ENCODE data around the gene ITPKB. TPM values are rescaled to one million over a fixed set of nuclear protein-coding genes. Genes with fewer than 3 reads are reported as not detected.

Gene ITPKB
- total and polyA plus RNA-seq, 9 donors = 11.3 to 43.2 (median 20.1) TPM

GRCh38 chr1:226644541-226645176, 94.4 kb downstream of the ITPKB start:
- peak in 2 of 5 donors; percentile 10 to 17 for DNase-seq
- H3K36me3 ChIP-seq = no peaks in the 10 kb centered on the region
- intact Hi-C loops (cut with DNase I) = loop anchor here in 1 of 4 donors (10.0 kb wide), 1 partner anchor 90 kb away; the partner anchor contains the start of gene ITPKB

DNA sequence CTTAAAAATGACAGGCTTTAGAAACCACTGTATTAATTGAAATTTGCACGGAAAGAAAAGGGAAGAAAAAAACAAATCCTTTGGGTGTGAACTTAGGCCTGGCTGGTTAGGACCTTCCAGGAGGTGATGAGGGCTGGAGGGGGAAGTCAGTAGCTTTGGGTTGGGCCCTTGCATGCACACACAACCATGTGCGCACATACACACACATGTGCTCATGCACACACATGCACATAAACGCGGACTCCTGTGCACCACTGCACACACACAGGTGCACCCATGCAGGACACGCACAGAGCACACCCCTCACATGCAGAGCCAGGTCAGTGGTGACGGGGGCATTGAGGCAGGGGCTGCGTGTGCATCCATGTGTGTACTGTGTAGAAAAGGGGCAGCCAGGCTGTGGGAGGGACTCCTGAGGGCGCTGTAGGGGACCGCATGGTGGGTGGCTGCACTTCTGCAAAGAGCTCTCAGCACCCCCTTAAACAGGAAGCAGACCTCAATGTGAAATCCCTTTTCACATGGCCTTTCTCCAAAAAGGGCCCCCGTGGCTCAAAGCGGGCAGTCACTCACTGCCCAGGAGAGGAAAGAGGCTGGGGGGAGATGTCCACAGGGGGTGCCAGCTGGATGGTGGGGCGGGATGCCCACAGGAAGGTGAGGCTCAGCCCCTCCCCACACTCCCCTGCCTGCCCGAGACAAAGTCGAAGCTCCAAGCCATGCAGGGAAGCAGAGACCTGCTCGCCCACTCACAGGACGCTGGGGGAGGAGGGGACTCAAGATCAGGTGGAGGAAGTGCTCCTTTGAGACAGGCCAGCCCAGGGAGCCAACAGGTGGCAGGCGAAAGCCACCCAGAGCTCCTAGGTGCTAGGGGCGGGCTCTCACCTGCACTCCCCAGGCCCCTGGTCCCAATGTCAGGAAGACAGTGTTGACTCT, 95.2 kb downstream of the ITPKB start:
- no peaks in the 10 kb centered on the region for H3K27me3 ChIP-seq
- intact Hi-C loops (cut with DNase I) = loop anchor here in 1 of 4 donors (10.0 kb wide), 1 partner anchor 91 kb away; the partner anchor contains the start of gene ITPKB
- H3K9me3 ChIP-seq = no peaks in the 10 kb centered on the region
- H3K27ac ChIP-seq = no peak overlapping the region
- peak in 2 of 5 donors; percentile 18 to 32 for DNase-seq
- TF ChIP-seq EP300 (IDR thresholded peaks at IDR 0.05) (no peak), POLR2A (IDR thresholded peaks at IDR 0.05) (no peak)
- TF ChIP-seq, protein P1, sequence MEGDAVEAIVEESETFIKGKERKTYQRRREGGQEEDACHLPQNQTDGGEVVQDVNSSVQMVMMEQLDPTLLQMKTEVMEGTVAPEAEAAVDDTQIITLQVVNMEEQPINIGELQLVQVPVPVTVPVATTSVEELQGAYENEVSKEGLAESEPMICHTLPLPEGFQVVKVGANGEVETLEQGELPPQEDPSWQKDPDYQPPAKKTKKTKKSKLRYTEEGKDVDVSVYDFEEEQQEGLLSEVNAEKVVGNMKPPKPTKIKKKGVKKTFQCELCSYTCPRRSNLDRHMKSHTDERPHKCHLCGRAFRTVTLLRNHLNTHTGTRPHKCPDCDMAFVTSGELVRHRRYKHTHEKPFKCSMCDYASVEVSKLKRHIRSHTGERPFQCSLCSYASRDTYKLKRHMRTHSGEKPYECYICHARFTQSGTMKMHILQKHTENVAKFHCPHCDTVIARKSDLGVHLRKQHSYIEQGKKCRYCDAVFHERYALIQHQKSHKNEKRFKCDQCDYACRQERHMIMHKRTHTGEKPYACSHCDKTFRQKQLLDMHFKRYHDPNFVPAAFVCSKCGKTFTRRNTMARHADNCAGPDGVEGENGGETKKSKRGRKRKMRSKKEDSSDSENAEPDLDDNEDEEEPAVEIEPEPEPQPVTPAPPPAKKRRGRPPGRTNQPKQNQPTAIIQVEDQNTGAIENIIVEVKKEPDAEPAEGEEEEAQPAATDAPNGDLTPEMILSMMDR (IDR thresholded peaks at IDR 0.05) = no peak
- no peak overlapping the region for H3K4me3 ChIP-seq
- peaks cover 9% of the 10 kb centered on the region for H3K4me1 ChIP-seq (ENCODE audit: insufficient read depth)
- H3K36me3 ChIP-seq = no peaks in the 10 kb centered on the region
- WGBS, 3 donors = 76 to 78% (median 76%) methylated on average over 18 of the region's 18 CpGs

More at GRCh38 chr1:226644541-226645176, 94.4 kb downstream of the ITPKB start:
- peaks cover 9% of the 10 kb centered on the region for H3K4me1 ChIP-seq (ENCODE audit: insufficient read depth)
- no peak overlapping the region for H3K4me3 ChIP-seq
- 94 to 97% (median 97%) methylated on average over 10 of the region's 10 CpGs for whole genome bisulfite sequencing, 3 donors
- H3K27me3 ChIP-seq = no peaks in the 10 kb centered on the region
- TF ChIP-seq EP300 (IDR thresholded peaks at IDR 0.05) = no peak
- no peak for TF ChIP-seq POLR2A (IDR thresholded peaks at IDR 0.05)
- TF ChIP-seq, protein P1 (IDR thresholded peaks at IDR 0.05) = no peak
- H3K9me3 ChIP-seq = no peaks in the 10 kb centered on the region
- no peak overlapping the region for H3K27ac ChIP-seq

- no peaks in the 10 kb centered on the region for H3K27me3 ChIP-seq
- H3K36me3 ChIP-seq = no peaks in the 10 kb centered on the region
- TF ChIP-seq POLR2A (IDR thresholded peaks at IDR 0.05) (no peak), EP300 (IDR thresholded peaks at IDR 0.05) (no peak)
- TF ChIP-seq, protein P1 (IDR thresholded peaks at IDR 0.05) = no peak
- H3K27ac ChIP-seq = no peak overlapping the region
- intact Hi-C loops (cut with DNase I) = loop anchor here in 1 of 4 donors (10.0 kb wide), 1 partner anchor 92 kb away; the partner anchor contains the start of gene ITPKB
- H3K9me3 ChIP-seq = no peaks in the 10 kb centered on the region
- H3K4me1 ChIP-seq (ENCODE audit: insufficient read depth) = peaks cover 11% of the 10 kb centered on the region
- peak in 3 of 5 donors; percentile 33 to 53 (median 39) for DNase-seq
- no peak overlapping the region for H3K4me3 ChIP-seq
- WGBS, 3 donors = 18 to 29% (median 26%) methylated on average over 9 of the region's 9 CpGs
Observed at GRCh38 chr1:226643177-226643576, 95.9 kb downstream of the ITPKB start.

DNA sequence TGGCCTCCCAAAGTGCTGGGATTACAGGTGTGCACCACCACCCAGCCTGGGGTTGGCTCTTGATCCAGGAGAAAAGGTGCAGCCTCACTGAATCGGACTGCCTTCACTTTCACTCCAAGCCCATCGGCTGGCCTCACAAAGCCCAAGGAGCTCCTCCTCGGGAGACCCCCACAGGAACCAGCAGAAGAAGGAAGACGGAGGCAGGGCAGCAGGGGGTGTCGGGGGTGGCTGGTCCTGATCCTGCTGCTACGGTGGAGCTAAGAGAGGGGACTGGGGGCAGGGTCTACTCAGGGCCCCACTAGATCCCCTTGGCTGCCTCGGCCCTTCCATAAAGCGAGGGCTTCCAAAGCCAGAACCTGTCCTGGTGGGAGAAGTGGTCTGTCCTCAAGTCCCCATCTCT, 96.7 kb downstream of the ITPKB start:
- no peak for TF ChIP-seq EP300 (IDR thresholded peaks at IDR 0.05)
- TF ChIP-seq, protein P1 (IDR thresholded peaks at IDR 0.05) = no peak
- no peak for TF ChIP-seq POLR2A (IDR thresholded peaks at IDR 0.05)
- intact Hi-C loops (cut with DNase I) = loop anchor here in 1 of 4 donors (10.0 kb wide), 1 partner anchor 92 kb away; the partner anchor contains the start of gene ITPKB
- no peak overlapping the region for H3K4me3 ChIP-seq
- no peaks in the 10 kb centered on the region for H3K9me3 ChIP-seq
- H3K27ac ChIP-seq = no peak overlapping the region
- H3K4me1 ChIP-seq (ENCODE audit: insufficient read depth) = peaks cover 13% of the 10 kb centered on the region
- no peaks in the 10 kb centered on the region for H3K36me3 ChIP-seq
- peak in 1 of 5 donors; percentile 11 for DNase-seq
- H3K27me3 ChIP-seq = no peaks in the 10 kb centered on the region
- WGBS, 3 donors = 91 to 99% (median 98%) methylated on average over 8 of the region's 8 CpGs

Data from ovary (tissue), 9 donors.